Vagina (tissue), 2 donors: Measurements from ENCODE around the gene DNAJC28. TPM values are rescaled to one million over a fixed set of nuclear protein-coding genes. Genes with fewer than 3 reads are reported as not detected.
"Not testable (repeated sequence)": the region's sequence is repeated elsewhere in the genome, so short reads cannot be mapped to it uniquely, and the experiment has no call there.

ENCODE experiments used
- DNase-seq, 2 donors: peaks; one replicate each; pipeline ENCODE4 v3.0.0-alpha.2; 2017; ENCODE audit errors: extremely low spot score in 2 of 2
- H3K27ac ChIP-seq: fragments of 200-600 bp; sonication (generic); one replicate; pipeline ENCODE4 v1.5.1; 2019
- H3K27me3 ChIP-seq: fragments of 200-600 bp; sonication (generic); one replicate; pipeline ENCODE4 v1.5.1; 2019
- H3K36me3 ChIP-seq, 2 donors: fragments of 200-600 bp; sonication (generic); one replicate each; pipeline ENCODE4 v1.5.1; 2017 to 2019
- H3K4me1 ChIP-seq: fragments of 200-600 bp; sonication (generic); one replicate; pipeline ENCODE4 v1.5.1; 2019
- H3K4me3 ChIP-seq, 2 donors: fragments of 200-600 bp; sonication (generic); 1 replicate in 1 of 2; 2 replicates in 1 of 2; pipeline ENCODE4 v1.5.1; 2016 to 2019
- H3K9me3 ChIP-seq: fragments of 200-600 bp; sonication (generic); one replicate; pipeline ENCODE4 v1.5.1; 2019
- POLR2A ChIP-seq, 2 donors: fragments of 450-650 bp; IDR thresholded peaks; one replicate each; pipeline ENCODE4 v1.6.1; 2017; ENCODE audit warnings: antibody characterized with exemption in 2 of 2, mild to moderate bottlenecking in 2 of 2, moderate library complexity in 2 of 2
- POLR2AphosphoS5 ChIP-seq, 2 donors: sonication (generic); formaldehyde crosslinking; IDR thresholded peaks; one replicate each; pipeline ENCODE4 v1.9.0; 2017; ENCODE audit warnings: antibody characterized with exemption in 2 of 2, mild to moderate bottlenecking in 2 of 2, low read depth in 1 of 2; ENCODE audit not compliant: insufficient read depth in 1 of 2
- intact Hi-C: fragments of 100-400 bp; cut with DNase I; formaldehyde crosslinking; loops from one replicate; pipeline ENCODE4 v1.15.1; 2023
- total RNA-seq: library from RNA; depleted of rRNA; stranded (reverse); fragments of >200 nt; gene quantifications from one replicate; pipeline ENCODE4 v1.2.3, GENCODE V29; 2016
- TF ChIP-seq, protein P1 (sequence below), 3 experiments: fragments of 450-650 bp in 2 of 3; fragments of 200-600 bp in 1 of 3; sonication (generic) in 1 of 3; IDR thresholded peaks; one replicate each; pipeline ENCODE4 v1.5.1; 2017 to 2019; ENCODE audit warnings: antibody characterized with exemption in 3 of 3, mild to moderate bottlenecking in 2 of 3, moderate library complexity in 2 of 3

Gene DNAJC28
- total RNA-seq, 1 donor from 2014 or later: 1.5 TPM

DNA sequence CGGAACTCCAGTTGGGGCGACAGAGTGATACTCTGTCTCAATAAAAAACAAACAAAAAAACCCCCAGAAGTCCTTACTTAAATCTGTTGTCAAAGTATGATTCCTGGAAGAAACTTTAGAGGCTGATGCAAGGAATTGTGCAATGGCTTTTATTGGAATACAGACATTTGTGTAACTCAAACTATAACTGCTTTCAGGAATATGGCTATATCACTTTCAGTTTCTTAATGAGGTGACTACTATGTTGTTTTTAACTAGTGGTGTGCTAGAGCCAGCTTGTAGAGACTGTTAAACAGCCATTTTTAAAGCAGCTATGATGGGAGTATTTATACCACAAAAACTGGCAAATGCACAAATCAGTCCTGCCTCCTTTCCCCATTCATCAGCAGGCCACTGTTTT lies 22.7 kb upstream of the DNAJC28 start:
- intact Hi-C loops: no loop called here
- Histone ChIP-seq H3K27ac (no peak overlapping the region), H3K4me3 (no peak overlapping the region), H3K4me1 (no peaks in the 10 kb centered on the region), H3K36me3 (peaks cover 0 to 80% of the 10 kb centered on the region in 2 donors), H3K27me3 (no peaks in the 10 kb centered on the region), H3K9me3 (no peaks in the 10 kb centered on the region)
- TF ChIP-seq POLR2AphosphoS5 (IDR thresholded peaks at IDR 0.05; ENCODE audit: insufficient read depth in 1 of 2, low read depth in 1 of 2) (no peak), POLR2A (IDR thresholded peaks at IDR 0.05) (no peak)
- TF ChIP-seq, protein P1, sequence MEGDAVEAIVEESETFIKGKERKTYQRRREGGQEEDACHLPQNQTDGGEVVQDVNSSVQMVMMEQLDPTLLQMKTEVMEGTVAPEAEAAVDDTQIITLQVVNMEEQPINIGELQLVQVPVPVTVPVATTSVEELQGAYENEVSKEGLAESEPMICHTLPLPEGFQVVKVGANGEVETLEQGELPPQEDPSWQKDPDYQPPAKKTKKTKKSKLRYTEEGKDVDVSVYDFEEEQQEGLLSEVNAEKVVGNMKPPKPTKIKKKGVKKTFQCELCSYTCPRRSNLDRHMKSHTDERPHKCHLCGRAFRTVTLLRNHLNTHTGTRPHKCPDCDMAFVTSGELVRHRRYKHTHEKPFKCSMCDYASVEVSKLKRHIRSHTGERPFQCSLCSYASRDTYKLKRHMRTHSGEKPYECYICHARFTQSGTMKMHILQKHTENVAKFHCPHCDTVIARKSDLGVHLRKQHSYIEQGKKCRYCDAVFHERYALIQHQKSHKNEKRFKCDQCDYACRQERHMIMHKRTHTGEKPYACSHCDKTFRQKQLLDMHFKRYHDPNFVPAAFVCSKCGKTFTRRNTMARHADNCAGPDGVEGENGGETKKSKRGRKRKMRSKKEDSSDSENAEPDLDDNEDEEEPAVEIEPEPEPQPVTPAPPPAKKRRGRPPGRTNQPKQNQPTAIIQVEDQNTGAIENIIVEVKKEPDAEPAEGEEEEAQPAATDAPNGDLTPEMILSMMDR (IDR thresholded peaks at IDR 0.05): no peak
- DNase-seq: no peak

DNA sequence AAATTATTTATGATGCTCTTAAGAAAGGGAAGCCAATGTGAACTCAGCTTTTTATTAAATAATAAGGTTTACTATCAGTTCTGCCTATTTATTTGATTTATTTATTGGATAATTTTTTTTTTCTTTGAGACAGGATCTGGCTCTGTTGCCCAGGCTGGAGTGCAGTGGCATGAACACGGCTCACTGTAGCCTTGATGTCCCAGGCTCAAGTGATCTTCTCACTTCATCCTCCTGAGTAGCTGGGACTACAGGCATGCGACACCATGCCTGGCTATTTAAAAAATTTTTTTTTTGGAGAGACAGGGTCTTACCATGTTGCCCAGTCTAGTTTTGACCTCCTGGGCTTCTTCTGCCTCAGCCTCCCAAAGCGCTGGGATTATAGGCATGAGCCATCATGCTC lies 21.0 kb upstream of the DNAJC28 start:
- Histone ChIP-seq H3K4me1 (no peaks in the 10 kb centered on the region), H3K27me3 (no peaks in the 10 kb centered on the region), H3K9me3 (no peaks in the 10 kb centered on the region), H3K36me3 (peaks cover 0 to 76% of the 10 kb centered on the region in 2 donors), H3K4me3 (no peak overlapping the region), H3K27ac (no peak overlapping the region)
- no peak for DNase-seq
- no peak for TF ChIP-seq POLR2A (IDR thresholded peaks at IDR 0.05)
- TF ChIP-seq, protein P1 (IDR thresholded peaks at IDR 0.05): no peak
- TF ChIP-seq POLR2AphosphoS5 (IDR thresholded peaks at IDR 0.05; ENCODE audit: insufficient read depth in 1 of 2, low read depth in 1 of 2): no peak
- intact Hi-C loops: no loop called here

DNA sequence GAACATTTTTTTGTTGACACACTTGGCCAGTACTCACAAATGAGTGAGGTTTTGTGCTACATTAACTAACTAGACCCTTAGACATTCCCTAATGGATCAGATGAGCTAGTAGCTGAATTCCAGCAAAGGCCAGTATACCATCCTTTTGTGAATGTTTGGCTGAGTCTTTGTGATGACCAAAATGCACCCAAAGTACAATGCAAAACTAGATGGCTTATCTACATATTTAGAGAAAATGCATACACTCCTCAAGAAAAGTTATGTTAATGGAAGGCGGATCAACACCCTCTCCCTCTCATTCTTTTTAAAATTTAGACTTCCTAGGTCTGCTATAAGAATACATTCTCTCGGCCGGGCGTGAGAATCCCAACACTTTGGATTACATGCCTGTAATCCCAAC lies 20.1 kb upstream of the DNAJC28 start:
- Histone ChIP-seq H3K36me3 (peaks cover 0 to 68% of the 10 kb centered on the region in 2 donors), H3K27me3 (no peaks in the 10 kb centered on the region), H3K9me3 (no peaks in the 10 kb centered on the region), H3K4me1 (no peaks in the 10 kb centered on the region), H3K4me3 (no peak overlapping the region), H3K27ac (no peak overlapping the region)
- intact Hi-C loops: no loop called here
- no peak for TF ChIP-seq POLR2AphosphoS5 (IDR thresholded peaks at IDR 0.05; ENCODE audit: insufficient read depth in 1 of 2, low read depth in 1 of 2)
- TF ChIP-seq POLR2A (IDR thresholded peaks at IDR 0.05): no peak
- TF ChIP-seq, protein P1 (IDR thresholded peaks at IDR 0.05): no peak
- DNase-seq: no peak

DNA sequence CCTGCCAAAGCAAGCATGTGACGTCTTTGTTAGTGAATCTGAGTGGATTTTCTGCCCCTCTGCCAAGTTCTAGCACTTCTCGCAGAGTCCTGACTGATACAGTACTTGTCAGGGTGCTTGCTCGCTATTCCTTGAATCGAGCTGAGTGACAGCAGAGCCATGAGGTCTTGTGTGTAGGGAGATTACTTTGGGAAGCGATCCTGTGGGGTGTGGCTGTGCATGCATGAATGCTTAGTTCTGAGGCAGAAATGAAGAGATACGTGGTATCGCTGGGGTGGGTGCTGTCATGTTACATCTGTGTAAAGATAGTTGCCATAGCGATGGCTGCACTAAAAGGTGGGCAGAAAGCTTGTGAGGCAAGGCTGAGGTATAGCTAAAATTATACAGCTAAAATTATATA lies 19.3 kb upstream of the DNAJC28 start:
- Histone ChIP-seq H3K4me1 (no peaks in the 10 kb centered on the region), H3K4me3 (no peak overlapping the region), H3K27me3 (no peaks in the 10 kb centered on the region), H3K36me3 (peaks cover 0 to 62% of the 10 kb centered on the region in 2 donors), H3K9me3 (no peaks in the 10 kb centered on the region), H3K27ac (no peak overlapping the region)
- intact Hi-C loops: no loop called here
- no peak for DNase-seq
- no peak for TF ChIP-seq POLR2AphosphoS5 (IDR thresholded peaks at IDR 0.05; ENCODE audit: insufficient read depth in 1 of 2, low read depth in 1 of 2)
- TF ChIP-seq POLR2A (IDR thresholded peaks at IDR 0.05): no peak
- TF ChIP-seq, protein P1 (IDR thresholded peaks at IDR 0.05): no peak

DNA sequence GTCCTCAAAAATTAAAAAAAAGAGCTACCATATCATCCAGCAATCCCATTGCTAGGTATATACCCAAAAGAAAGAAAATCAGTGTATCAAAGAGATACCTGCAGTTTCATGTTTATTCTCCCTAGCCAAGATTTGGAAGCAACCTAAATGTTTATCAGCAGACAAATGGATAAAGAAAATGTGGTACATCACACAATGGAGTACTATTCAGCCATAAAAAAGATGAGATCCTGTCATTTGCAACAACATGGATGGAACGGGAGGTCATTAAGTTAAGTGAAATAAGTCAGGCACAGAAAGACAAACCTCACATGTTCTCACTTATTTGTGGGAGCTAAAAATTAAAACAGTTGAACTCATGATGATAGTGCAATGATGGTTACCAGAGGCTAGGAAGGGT lies 15.5 kb upstream of the DNAJC28 start:
- peaks cover 0 to 31% of the 10 kb centered on the region in 2 donors for H3K36me3 ChIP-seq
- intact Hi-C loops, H3K27ac ChIP-seq, H3K4me1 ChIP-seq, H3K4me3 ChIP-seq, H3K27me3 ChIP-seq, H3K9me3 ChIP-seq, DNase-seq: not testable (repeated sequence)

DNA sequence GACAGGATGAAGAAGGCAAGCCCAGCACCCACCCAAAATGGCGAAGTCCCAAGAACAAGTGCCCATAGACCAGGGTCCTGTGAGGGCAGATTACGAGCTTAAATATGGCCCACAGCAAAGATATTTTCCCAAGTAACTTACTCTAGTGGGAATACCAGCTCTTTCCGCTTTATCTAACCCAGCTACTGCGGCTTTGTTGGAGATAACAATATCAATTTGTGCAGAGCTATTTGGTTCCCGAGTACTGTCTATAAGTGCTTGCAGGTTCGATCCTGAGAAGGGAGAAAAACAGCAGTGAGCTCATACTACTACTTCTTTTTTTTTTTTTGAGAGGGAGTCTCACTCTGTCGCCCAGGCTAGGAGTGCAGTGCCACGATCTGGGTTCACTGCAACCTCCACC lies 14.3 kb upstream of the DNAJC28 start:
- intact Hi-C loops: no loop called here
- peaks cover 0 to 21% of the 10 kb centered on the region in 2 donors for H3K36me3 ChIP-seq
- no peaks in the 10 kb centered on the region for H3K9me3 ChIP-seq
- no peak overlapping the region for H3K27ac ChIP-seq
- H3K4me3 ChIP-seq: no peak overlapping the region
- no peaks in the 10 kb centered on the region for H3K27me3 ChIP-seq
- no peak for DNase-seq
- no peak for TF ChIP-seq POLR2AphosphoS5 (IDR thresholded peaks at IDR 0.05; ENCODE audit: insufficient read depth in 1 of 2, low read depth in 1 of 2)
- TF ChIP-seq, protein P1 (IDR thresholded peaks at IDR 0.05): no peak
- TF ChIP-seq POLR2A (IDR thresholded peaks at IDR 0.05): no peak
- no peaks in the 10 kb centered on the region for H3K4me1 ChIP-seq
